Endothelial cell of umbilical vein (primary cell): Measurements from ENCODE around the gene SCYGR7.

Experiments
- CTCF ChIP-seq, 2 donors: IDR thresholded peaks; 1 replicate in 1 of 2; 2 replicates in 1 of 2; pipeline ENCODE4 v1.5.1; 2011; ENCODE audit warnings: low read length in 2 of 2, mild to moderate bottlenecking in 2 of 2, moderate library complexity in 2 of 2, control low read depth in 1 of 2, inconsistent platforms in 1 of 2, low read depth in 1 of 2; ENCODE audit not compliant: insufficient read depth in 1 of 2; ENCODE audit errors: extremely low read depth in 1 of 2
- EZH2 ChIP-seq: IDR thresholded peaks from 2 replicates; pipeline ENCODE4 v1.6.1; 2012; ENCODE audit warnings: borderline replicate concordance, low read depth, mild to moderate bottlenecking, moderate library complexity, low read length, inconsistent platforms; ENCODE audit not compliant: severe bottlenecking
- JUN ChIP-seq: IDR thresholded peaks from 2 replicates; pipeline ENCODE4 v1.6.1; 2011; ENCODE audit warnings: borderline replicate concordance, low read depth; ENCODE audit not compliant: insufficient read length, insufficient read depth
- MYC ChIP-seq: IDR thresholded peaks from one replicate; pipeline ENCODE4 v1.6.1; 2011; ENCODE audit warnings: mild to moderate bottlenecking, low read depth, low read length
- POLR2A ChIP-seq: IDR thresholded peaks from 2 replicates; pipeline ENCODE4 v1.6.1; 2012; ENCODE audit warnings: low read depth, mild to moderate bottlenecking, control low read depth, low read length
- POLR2AphosphoS5 ChIP-seq: IDR thresholded peaks from 2 replicates; pipeline ENCODE4 v1.6.1; 2012; ENCODE audit warnings: low read depth, mild to moderate bottlenecking, control low read depth, low read length, moderate library complexity; ENCODE audit not compliant: insufficient read depth

- TF ChIP-seq CTCF (IDR thresholded peaks at IDR 0.05; ENCODE audit: extremely low read depth in 1 of 2, insufficient read depth in 1 of 2, low read depth in 1 of 2, low read length in 2 of 2) (no peak), POLR2A (no peak), POLR2AphosphoS5 (no peak), EZH2 (no peak), JUN (no peak), MYC (no peak)
These were observed 10.2 kb upstream of the SCYGR7 start, which contains the start of gene SLC19A3 for GRCh38 chr2:227717687-227718567.
